ENCODE results near the gene MBD3L2B.
A peak's percentile ranks its signal among the peaks of the same experiment; 100 is the strongest.

Gene MBD3L2B

GRCh38 chr19:7000333-7000732 lies 20.9 kb downstream of the MBD3L2B start:
- H3K4me3 ChIP-seq (ENCODE audit: low read depth, low read length): no peak overlapping the region
- TF ChIP-seq CTCF (conservative IDR thresholded peaks at IDR 0.05; ENCODE audit: low read depth, low read length): no peak
- DNase-seq (ENCODE audit: low read depth): no peak

- DNase-seq (ENCODE audit: low read depth): no peak
- no peak for TF ChIP-seq CTCF (conservative IDR thresholded peaks at IDR 0.05; ENCODE audit: low read depth, low read length)
- no peak overlapping the region for H3K4me3 ChIP-seq (ENCODE audit: low read depth, low read length)
These were observed 21.3 kb downstream of the MBD3L2B start for GRCh38 chr19:6999933-7000332.

- peak; percentile 3 for DNase-seq (ENCODE audit: low read depth)
- no peak for TF ChIP-seq CTCF (conservative IDR thresholded peaks at IDR 0.05; ENCODE audit: low read depth, low read length)
- H3K4me3 ChIP-seq (ENCODE audit: low read depth, low read length): no peak overlapping the region
These were observed 23.4 kb downstream of the MBD3L2B start for GRCh38 chr19:6997679-6998445.

- no peak overlapping the region for H3K4me3 ChIP-seq (ENCODE audit: low read depth, low read length)
- TF ChIP-seq CTCF (conservative IDR thresholded peaks at IDR 0.05; ENCODE audit: low read depth, low read length): no peak
- no peak for DNase-seq (ENCODE audit: low read depth)
These were observed 24.4 kb downstream of the MBD3L2B start for GRCh38 chr19:6996810-6997209.

- no peak for TF ChIP-seq CTCF (conservative IDR thresholded peaks at IDR 0.05; ENCODE audit: low read depth, low read length)
- DNase-seq (ENCODE audit: low read depth): no peak
- no peak overlapping the region for H3K4me3 ChIP-seq (ENCODE audit: low read depth, low read length)
These were observed 26.2 kb downstream of the MBD3L2B start for GRCh38 chr19:6995054-6995453.

GRCh38 chr19:6988257-6988656 lies 33.0 kb downstream of the MBD3L2B start:
- no peak for DNase-seq (ENCODE audit: low read depth)
- no peak for TF ChIP-seq CTCF (conservative IDR thresholded peaks at IDR 0.05; ENCODE audit: low read depth, low read length)
- H3K4me3 ChIP-seq (ENCODE audit: low read depth, low read length): no peak overlapping the region

- no peak for TF ChIP-seq CTCF (conservative IDR thresholded peaks at IDR 0.05; ENCODE audit: low read depth, low read length)
- DNase-seq (ENCODE audit: low read depth): no peak
- H3K4me3 ChIP-seq (ENCODE audit: low read depth, low read length): no peak overlapping the region
These were observed 33.4 kb downstream of the MBD3L2B start for GRCh38 chr19:6987850-6988249.
